HepG2 (cell line): Measurements from ENCODE around the gene NRSN2. TPM values are rescaled to one million over a fixed set of nuclear protein-coding genes. Genes with fewer than 3 reads are reported as not detected.
A peak's percentile ranks its signal among the peaks of the same experiment; 100 is the strongest.

ENCODE experiments used
- BRD4 ChIP-seq: sonication (generic); formaldehyde crosslinking; IDR thresholded peaks from 2 replicates; pipeline ENCODE4 v1.4.0; 2020; ENCODE audit warnings: missing genetic modification reagents
- ETV5 ChIP-seq: IDR thresholded peaks from 2 replicates; pipeline ENCODE4 v1.6.1; 2018; ENCODE audit warnings: missing biosample characterization, missing genetic modification reagents, inconsistent platforms, borderline replicate concordance
- KDM5B ChIP-seq: sonication (generic); formaldehyde crosslinking; IDR thresholded peaks from 2 replicates; pipeline ENCODE4 v1.4.0; 2020; ENCODE audit warnings: missing genetic modification reagents, mild to moderate bottlenecking, borderline replicate concordance
- MAFG ChIP-seq: sonication (generic); formaldehyde crosslinking; IDR thresholded peaks from 2 replicates; pipeline ENCODE4 v1.5.1; 2020; ENCODE audit warnings: mild to moderate bottlenecking, missing genetic modification reagents
- MEF2D ChIP-seq: sonication (generic); formaldehyde crosslinking; IDR thresholded peaks from 2 replicates; pipeline ENCODE4 v1.5.1; 2020; ENCODE audit warnings: mild to moderate bottlenecking, missing genetic modification reagents
- MTF2 ChIP-seq: sonication (generic); formaldehyde crosslinking; IDR thresholded peaks from 2 replicates; pipeline ENCODE4 v1.5.0; 2020; ENCODE audit warnings: missing genetic modification reagents, borderline replicate concordance
- PHF8 ChIP-seq: sonication (generic); formaldehyde crosslinking; IDR thresholded peaks from 2 replicates; pipeline ENCODE4 v1.5.0; 2020; ENCODE audit warnings: missing genetic modification reagents
- SMYD3 ChIP-seq: sonication (generic); formaldehyde crosslinking; IDR thresholded peaks from 2 replicates; pipeline ENCODE4 v1.8.1; 2023; ENCODE audit warnings: mild to moderate bottlenecking, missing genetic modification reagents
- SPEN ChIP-seq: sonication (generic); formaldehyde crosslinking; IDR thresholded peaks from 2 replicates; pipeline ENCODE4 v1.5.1; 2020; ENCODE audit warnings: low read depth, mild to moderate bottlenecking, missing genetic modification reagents
- YY1 ChIP-seq: IDR thresholded peaks from 2 replicates; pipeline ENCODE4 v1.6.1; 2011; ENCODE audit warnings: low read length, low read depth, moderate library complexity, mild to moderate bottlenecking; ENCODE audit not compliant: insufficient read depth, insufficient replicate concordance
- ZNF12 ChIP-seq: sonication (generic); formaldehyde crosslinking; IDR thresholded peaks from 2 replicates; pipeline ENCODE4 v1.5.0; 2020; ENCODE audit warnings: missing genetic modification reagents
- ZNF317 ChIP-seq: sonication (generic); formaldehyde crosslinking; IDR thresholded peaks from 2 replicates; pipeline ENCODE4 v1.5.0; 2020; ENCODE audit warnings: mild to moderate bottlenecking, missing genetic modification reagents
- ZNF44 ChIP-seq: sonication (generic); formaldehyde crosslinking; IDR thresholded peaks from 2 replicates; pipeline ENCODE4 v1.5.1; 2020; ENCODE audit warnings: mild to moderate bottlenecking, missing genetic modification reagents
- ZNF441 ChIP-seq: sonication (generic); formaldehyde crosslinking; IDR thresholded peaks from 2 replicates; pipeline ENCODE4 v1.7.0; 2021; ENCODE audit warnings: missing genetic modification reagents, borderline replicate concordance
- ZNF605 ChIP-seq: sonication (generic); formaldehyde crosslinking; IDR thresholded peaks from 2 replicates; pipeline ENCODE4 v1.8.0; 2022; ENCODE audit warnings: mild to moderate bottlenecking, missing genetic modification reagents
- ZNF709 ChIP-seq: sonication (generic); formaldehyde crosslinking; IDR thresholded peaks from 2 replicates; pipeline ENCODE4 v1.5.0; 2020; ENCODE audit warnings: mild to moderate bottlenecking, missing genetic modification reagents
- ZNF724P ChIP-seq: sonication (generic); formaldehyde crosslinking; IDR thresholded peaks from 2 replicates; pipeline ENCODE4 v1.8.0; 2022; ENCODE audit warnings: missing genetic modification reagents, borderline replicate concordance
- ZNF747 ChIP-seq: sonication (generic); formaldehyde crosslinking; IDR thresholded peaks from 2 replicates; pipeline ENCODE4 v1.8.1; 2023; ENCODE audit warnings: missing genetic modification reagents, mild to moderate bottlenecking, borderline replicate concordance
- ZNF780A ChIP-seq: sonication (generic); formaldehyde crosslinking; IDR thresholded peaks from 2 replicates; pipeline ENCODE4 v1.8.0; 2022; ENCODE audit warnings: mild to moderate bottlenecking, missing genetic modification reagents, moderate library complexity
- ZNF891 ChIP-seq: sonication (generic); formaldehyde crosslinking; IDR thresholded peaks from 2 replicates; pipeline ENCODE4 v1.5.0; 2020; ENCODE audit warnings: mild to moderate bottlenecking, missing genetic modification reagents
- polyA plus RNA-seq, 8 experiments: library from polyadenylated mRNA; depleted of rRNA in 3 of 8; stranded (reverse) in 7 of 8; unstranded in 1 of 8; fragments of >200 nt; fragmentation: Illumina TruSeq in 4 of 8; extraction: Trizol in 4 of 8; gene quantifications; 2 replicates each; pipeline versions ENCODE4 v1.2.1 to v1.2.3, GENCODE V29; 2011 to 2016; ENCODE audit warnings: low read depth in 4 of 8, missing spikeins in 1 of 8, mixed read lengths in 1 of 8; ENCODE audit not compliant: insufficient read depth in 1 of 8
- total RNA-seq, 5 experiments: library from RNA; depleted of rRNA; stranded (reverse); fragments of >200 nt; fragmentation: Illumina TruSeq; extraction: Trizol; gene quantifications; 2 replicates each; pipeline ENCODE4 v1.2.3, GENCODE V29; 2016; ENCODE audit warnings: low read depth in 1 of 5
- TF ChIP-seq, protein P1 (sequence below): IDR thresholded peaks from 2 replicates; pipeline ENCODE4 v1.4.0; 2020; ENCODE audit warnings: mild to moderate bottlenecking, missing genetic modification reagents
- TF ChIP-seq, protein P2 (sequence below): sonication (generic); formaldehyde crosslinking; IDR thresholded peaks from 2 replicates; pipeline ENCODE4 v1.4.0; 2020; ENCODE audit warnings: missing genetic modification reagents, borderline replicate concordance
- TF ChIP-seq, protein P3 (sequence below): sonication (generic); formaldehyde crosslinking; IDR thresholded peaks from 2 replicates; pipeline ENCODE4 v1.8.0; 2022; ENCODE audit warnings: mild to moderate bottlenecking, missing genetic modification reagents, moderate library complexity

Gene NRSN2
- total and polyA plus RNA-seq, 2 of the 13 experiments (the other 11 are each of a cell fraction or from before 2014, with no cell fraction given), result 32.3 to 49.4 TPM

DNA sequence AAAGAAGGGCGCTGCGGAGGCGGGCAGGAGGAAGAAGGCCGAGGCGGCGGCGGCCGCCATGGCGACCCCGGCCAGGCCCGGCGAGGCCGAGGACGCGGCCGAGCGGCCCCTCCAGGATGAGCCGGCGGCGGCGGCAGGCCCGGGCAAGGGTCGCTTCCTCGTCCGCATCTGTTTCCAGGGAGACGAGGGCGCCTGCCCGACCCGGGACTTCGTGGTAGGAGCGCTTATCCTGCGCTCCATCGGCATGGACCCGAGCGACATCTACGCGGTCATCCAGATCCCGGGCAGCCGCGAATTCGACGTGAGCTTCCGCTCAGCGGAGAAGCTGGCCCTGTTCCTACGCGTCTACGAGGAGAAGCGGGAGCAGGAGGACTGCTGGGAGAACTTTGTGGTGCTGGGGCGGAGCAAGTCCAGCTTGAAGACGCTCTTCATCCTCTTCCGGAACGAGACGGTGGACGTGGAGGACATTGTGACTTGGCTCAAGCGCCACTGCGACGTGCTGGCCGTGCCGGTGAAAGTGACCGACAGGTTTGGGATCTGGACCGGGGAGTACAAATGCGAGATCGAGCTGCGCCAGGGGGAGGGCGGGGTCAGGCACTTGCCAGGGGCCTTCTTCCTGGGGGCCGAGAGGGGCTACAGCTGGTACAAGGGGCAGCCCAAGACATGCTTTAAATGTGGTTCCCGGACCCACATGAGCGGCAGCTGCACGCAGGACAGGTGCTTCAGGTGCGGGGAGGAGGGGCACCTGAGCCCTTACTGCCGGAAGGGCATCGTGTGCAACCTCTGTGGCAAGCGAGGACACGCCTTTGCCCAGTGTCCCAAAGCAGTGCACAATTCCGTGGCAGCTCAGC, 48.8 kb upstream of the NRSN2 start (continued):
- TF ChIP-seq ZNF709 (CRISPR knock-in tag) (no peak; the same call in 1 of the 2 replicates), ZNF12 (CRISPR knock-in tag) (peak; percentile 27; the same call in 1 of the 2 replicates), ZNF780A (CRISPR knock-in tag) (0 out of 2 replicates have a peak, but pooled peaks have one; percentile 42), BRD4 (CRISPR knock-in tag) (peak; percentile 3; the same call in 1 of the 2 replicates), ZNF441 (CRISPR knock-in tag) (peak; percentile 71), ZNF747 (peak; percentile 54), PHF8 (peak; percentile 52; the same call in 1 of the 2 replicates), MEF2D (CRISPR knock-in tag) (peak; percentile 53), ZNF44 (CRISPR knock-in tag) (peak; percentile 24; the same call in 1 of the 2 replicates), ZNF317 (peak; percentile 73; the same call in 1 of the 2 replicates), ETV5 (CRISPR knock-in tag) (peak; percentile 85), ZNF605 (CRISPR knock-in tag) (0 out of 2 replicates have a peak, but pooled peaks have one; percentile 39), MAFG (CRISPR knock-in tag) (no peak), ZNF724P (CRISPR knock-in tag) (peak; percentile 75; the same call in 1 of the 2 replicates), KDM5B (CRISPR knock-in tag) (peak; percentile 91), SMYD3 (CRISPR knock-in tag) (no peak), ZNF891 (peak; percentile 88; the same call in 1 of the 2 replicates), SPEN (CRISPR knock-in tag) (peak; percentile 54), YY1 (peak; percentile 53), MTF2 (CRISPR knock-in tag) (peak; percentile 50; the same call in 1 of the 2 replicates)
- TF ChIP-seq, protein P1, sequence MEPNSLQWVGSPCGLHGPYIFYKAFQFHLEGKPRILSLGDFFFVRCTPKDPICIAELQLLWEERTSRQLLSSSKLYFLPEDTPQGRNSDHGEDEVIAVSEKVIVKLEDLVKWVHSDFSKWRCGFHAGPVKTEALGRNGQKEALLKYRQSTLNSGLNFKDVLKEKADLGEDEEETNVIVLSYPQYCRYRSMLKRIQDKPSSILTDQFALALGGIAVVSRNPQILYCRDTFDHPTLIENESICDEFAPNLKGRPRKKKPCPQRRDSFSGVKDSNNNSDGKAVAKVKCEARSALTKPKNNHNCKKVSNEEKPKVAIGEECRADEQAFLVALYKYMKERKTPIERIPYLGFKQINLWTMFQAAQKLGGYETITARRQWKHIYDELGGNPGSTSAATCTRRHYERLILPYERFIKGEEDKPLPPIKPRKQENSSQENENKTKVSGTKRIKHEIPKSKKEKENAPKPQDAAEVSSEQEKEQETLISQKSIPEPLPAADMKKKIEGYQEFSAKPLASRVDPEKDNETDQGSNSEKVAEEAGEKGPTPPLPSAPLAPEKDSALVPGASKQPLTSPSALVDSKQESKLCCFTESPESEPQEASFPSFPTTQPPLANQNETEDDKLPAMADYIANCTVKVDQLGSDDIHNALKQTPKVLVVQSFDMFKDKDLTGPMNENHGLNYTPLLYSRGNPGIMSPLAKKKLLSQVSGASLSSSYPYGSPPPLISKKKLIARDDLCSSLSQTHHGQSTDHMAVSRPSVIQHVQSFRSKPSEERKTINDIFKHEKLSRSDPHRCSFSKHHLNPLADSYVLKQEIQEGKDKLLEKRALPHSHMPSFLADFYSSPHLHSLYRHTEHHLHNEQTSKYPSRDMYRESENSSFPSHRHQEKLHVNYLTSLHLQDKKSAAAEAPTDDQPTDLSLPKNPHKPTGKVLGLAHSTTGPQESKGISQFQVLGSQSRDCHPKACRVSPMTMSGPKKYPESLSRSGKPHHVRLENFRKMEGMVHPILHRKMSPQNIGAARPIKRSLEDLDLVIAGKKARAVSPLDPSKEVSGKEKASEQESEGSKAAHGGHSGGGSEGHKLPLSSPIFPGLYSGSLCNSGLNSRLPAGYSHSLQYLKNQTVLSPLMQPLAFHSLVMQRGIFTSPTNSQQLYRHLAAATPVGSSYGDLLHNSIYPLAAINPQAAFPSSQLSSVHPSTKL (CRISPR knock-in tag), result no peak
- TF ChIP-seq, protein P2, sequence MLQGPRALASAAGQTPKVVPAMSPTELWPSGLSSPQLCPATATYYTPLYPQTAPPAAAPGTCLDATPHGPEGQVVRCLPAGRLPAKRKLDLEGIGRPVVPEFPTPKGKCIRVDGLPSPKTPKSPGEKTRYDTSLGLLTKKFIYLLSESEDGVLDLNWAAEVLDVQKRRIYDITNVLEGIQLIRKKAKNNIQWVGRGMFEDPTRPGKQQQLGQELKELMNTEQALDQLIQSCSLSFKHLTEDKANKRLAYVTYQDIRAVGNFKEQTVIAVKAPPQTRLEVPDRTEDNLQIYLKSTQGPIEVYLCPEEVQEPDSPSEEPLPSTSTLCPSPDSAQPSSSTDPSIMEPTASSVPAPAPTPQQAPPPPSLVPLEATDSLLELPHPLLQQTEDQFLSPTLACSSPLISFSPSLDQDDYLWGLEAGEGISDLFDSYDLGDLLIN (CRISPR knock-in tag), result no peak; the same call in 1 of the 2 replicates
- TF ChIP-seq, protein P3, sequence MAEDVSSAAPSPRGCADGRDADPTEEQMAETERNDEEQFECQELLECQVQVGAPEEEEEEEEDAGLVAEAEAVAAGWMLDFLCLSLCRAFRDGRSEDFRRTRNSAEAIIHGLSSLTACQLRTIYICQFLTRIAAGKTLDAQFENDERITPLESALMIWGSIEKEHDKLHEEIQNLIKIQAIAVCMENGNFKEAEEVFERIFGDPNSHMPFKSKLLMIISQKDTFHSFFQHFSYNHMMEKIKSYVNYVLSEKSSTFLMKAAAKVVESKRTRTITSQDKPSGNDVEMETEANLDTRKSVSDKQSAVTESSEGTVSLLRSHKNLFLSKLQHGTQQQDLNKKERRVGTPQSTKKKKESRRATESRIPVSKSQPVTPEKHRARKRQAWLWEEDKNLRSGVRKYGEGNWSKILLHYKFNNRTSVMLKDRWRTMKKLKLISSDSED (CRISPR knock-in tag), result no peak
